Astrocyte (in vitro differentiated cells and primary cell): ENCODE measurements around the gene ERMAP.

Source experiments
- CTCF ChIP-seq: IDR thresholded peaks from 2 replicates; pipeline ENCODE4 v1.5.1; 2011; ENCODE audit warnings: low read depth, mild to moderate bottlenecking, inconsistent platforms, low read length, moderate library complexity; ENCODE audit not compliant: insufficient read depth
- EZH2 ChIP-seq: IDR thresholded peaks from 2 replicates; pipeline ENCODE4 v1.6.1; 2012; ENCODE audit warnings: mild to moderate bottlenecking, low read length, inconsistent platforms; ENCODE audit not compliant: insufficient read depth

- no peak for TF ChIP-seq EZH2
- TF ChIP-seq CTCF = no peak
These were observed 47.1 kb upstream of the ERMAP start for GRCh38 chr1:42769811-42770210.
